Measurements from ENCODE around the gene TMEM183A.
"Not testable (repeated sequence)": the region's sequence is repeated elsewhere in the genome, so short reads cannot be mapped to it uniquely, and the experiment has no call there.

The TMEM183A gene

GRCh38 chr1:202987922-202988583, 19.1 kb upstream of the TMEM183A start:
- DNase-seq (ENCODE audit: low read depth): no peak

GRCh38 chr1:202989879-202990278, 17.3 kb upstream of the TMEM183A start:
- no peak for DNase-seq (ENCODE audit: low read depth)

GRCh38 chr1:202991112-202991511, 16.1 kb upstream of the TMEM183A start:
- no peak for DNase-seq (ENCODE audit: low read depth)

- DNase-seq (ENCODE audit: low read depth): no peak
Observed at GRCh38 chr1:202994756-202995155, 12.4 kb upstream of the TMEM183A start.

- peak; percentile 13 for DNase-seq (ENCODE audit: low read depth)
Observed at GRCh38 chr1:202998836-202999750, 8.1 kb upstream of the TMEM183A start.

- no peak for DNase-seq (ENCODE audit: low read depth)
Observed at GRCh38 chr1:203000217-203000944, 6.8 kb upstream of the TMEM183A start.

- DNase-seq (ENCODE audit: low read depth): no peak
Observed at GRCh38 chr1:203001986-203002385, 5.2 kb upstream of the TMEM183A start.

- no peak for DNase-seq (ENCODE audit: low read depth)
Observed at GRCh38 chr1:203002951-203003350, 4.2 kb upstream of the TMEM183A start.

GRCh38 chr1:203005395-203006142, 1.6 kb upstream of the TMEM183A start:
- not testable (repeated sequence) for DNase-seq (ENCODE audit: low read depth)

GRCh38 chr1:203009185-203009584, 2.0 kb downstream of the TMEM183A start:
- no peak for DNase-seq (ENCODE audit: low read depth)

GRCh38 chr1:203011582-203011981, 4.4 kb downstream of the TMEM183A start:
- no peak for DNase-seq (ENCODE audit: low read depth)

- no peak for DNase-seq (ENCODE audit: low read depth)
Observed at GRCh38 chr1:203017061-203017460, 9.9 kb downstream of the TMEM183A start.

GRCh38 chr1:203017692-203018091, 10.5 kb downstream of the TMEM183A start:
- DNase-seq (ENCODE audit: low read depth): no peak

GRCh38 chr1:203022855-203023254, 15.7 kb downstream of the TMEM183A start:
- DNase-seq (ENCODE audit: low read depth): not testable (repeated sequence)

- no peak for DNase-seq (ENCODE audit: low read depth)
Observed at GRCh38 chr1:203025686-203026030, 18.5 kb downstream of the TMEM183A start.

GRCh38 chr1:203026031-203026665, 19.0 kb downstream of the TMEM183A start, which contains the start of gene PPFIA4:
PPFIA4 (plus strand) TSS chr1:203026491; CDS start chr1:203039009, 12,518 bp downstream.
- peak; percentile 79 for DNase-seq (ENCODE audit: low read depth)

GRCh38 chr1:203026666-203027663, 19.8 kb downstream of the TMEM183A start:
- no peak for DNase-seq (ENCODE audit: low read depth)

- DNase-seq (ENCODE audit: low read depth): no peak
Observed at GRCh38 chr1:203028067-203028783, 21.1 kb downstream of the TMEM183A start.

- no peak for DNase-seq (ENCODE audit: low read depth)
Observed at GRCh38 chr1:203028784-203029553, 21.8 kb downstream of the TMEM183A start.

Data from activated T-helper 1 cell treated with Interleukin-2 at 50 U/mL for 16 hours (primary cell).